TTC549 (cell line): Measurements from ENCODE around the gene VWA5B2.
"Not testable (repeated sequence)": the region's sequence is repeated elsewhere in the genome, so short reads cannot be mapped to it uniquely, and the experiment has no call there.

Source experiments
- FAIRE-seq: peaks from 2 replicates; lab custom pipeline; 2012; peaks lifted over from hg19 to GRCh38; lab: Jason Lieb, UNC

The VWA5B2 gene

DNA sequence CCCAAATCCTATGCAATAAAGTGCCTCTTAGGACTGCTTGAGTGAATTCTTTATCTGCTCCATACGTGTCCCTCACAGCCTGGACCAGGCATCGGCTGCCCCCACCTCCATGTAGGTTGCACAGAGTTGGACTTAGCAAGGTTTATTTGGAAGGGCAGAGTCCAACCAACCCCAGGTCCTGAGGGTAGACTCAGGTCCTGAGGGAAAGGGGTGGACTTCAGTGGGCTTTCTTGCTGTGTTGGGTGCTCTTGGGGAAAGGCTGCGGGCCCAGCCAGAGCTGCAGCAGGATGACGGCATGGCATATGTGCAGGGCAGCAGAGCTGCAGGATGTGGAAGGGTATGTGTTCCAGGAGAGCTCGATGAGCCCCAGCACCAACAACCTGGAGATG lies 12.9 kb downstream of the VWA5B2 start:
- FAIRE-seq, result no peak

GRCh38 chr3:184248454-184249411 lies 19.3 kb downstream of the VWA5B2 start, which contains the start of gene ALG3:
TSS of gene ALG3 (minus strand) at chr3:184248962. CDS start at chr3:184248940, 22 bp downstream.
- FAIRE-seq, result no peak

- peak; percentile 58 for FAIRE-seq
These were observed 20.2 kb downstream of the VWA5B2 start, which contains the start of gene EEF1AKMT4 for GRCh38 chr3:184249412-184250166. TSS of gene EEF1AKMT4 (plus strand) at chr3:184249672. CDS start at chr3:184249695, 23 bp downstream.

GRCh38 chr3:184250167-184250828 lies 20.9 kb downstream of the VWA5B2 start:
- no peak for FAIRE-seq

DNA sequence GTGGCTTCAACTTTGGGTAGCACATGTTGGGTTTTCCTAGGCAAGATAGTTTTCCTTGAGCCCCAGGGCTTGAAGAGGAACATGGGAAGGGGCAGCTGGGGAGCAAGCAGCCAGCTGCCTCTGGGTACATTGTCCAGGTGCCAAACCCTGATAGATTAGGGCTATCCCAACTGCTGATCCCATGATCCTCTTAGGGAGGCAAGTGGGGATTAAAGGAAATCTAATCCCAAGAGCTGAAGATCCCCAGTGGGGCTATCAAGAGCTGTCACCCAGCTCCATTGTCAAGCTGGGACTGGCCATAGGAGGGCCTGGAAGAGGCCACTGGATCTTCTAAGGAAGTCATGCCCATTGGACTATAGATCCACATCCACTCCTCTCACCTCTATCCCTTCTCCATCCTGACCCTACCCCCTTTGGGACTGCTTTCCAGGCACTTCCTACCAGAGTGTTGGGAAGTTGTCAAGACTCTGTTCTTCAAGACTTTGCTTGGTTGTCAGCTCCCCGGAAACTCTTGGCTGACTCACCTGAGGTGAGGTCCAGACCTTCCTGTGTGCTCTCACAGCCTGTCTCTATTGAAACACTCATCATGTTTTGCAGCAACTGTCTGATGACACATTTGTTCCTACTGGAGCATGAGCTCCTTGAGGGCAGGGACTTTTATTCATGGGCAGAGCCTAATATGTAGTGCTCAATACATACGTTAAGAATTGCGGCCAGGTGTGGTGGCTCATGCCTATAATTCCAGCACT lies 26.1 kb downstream of the VWA5B2 start:
- FAIRE-seq, result no peak

- no peak for FAIRE-seq
These were observed 27.9 kb downstream of the VWA5B2 start for GRCh38 chr3:184257083-184257915.

DNA sequence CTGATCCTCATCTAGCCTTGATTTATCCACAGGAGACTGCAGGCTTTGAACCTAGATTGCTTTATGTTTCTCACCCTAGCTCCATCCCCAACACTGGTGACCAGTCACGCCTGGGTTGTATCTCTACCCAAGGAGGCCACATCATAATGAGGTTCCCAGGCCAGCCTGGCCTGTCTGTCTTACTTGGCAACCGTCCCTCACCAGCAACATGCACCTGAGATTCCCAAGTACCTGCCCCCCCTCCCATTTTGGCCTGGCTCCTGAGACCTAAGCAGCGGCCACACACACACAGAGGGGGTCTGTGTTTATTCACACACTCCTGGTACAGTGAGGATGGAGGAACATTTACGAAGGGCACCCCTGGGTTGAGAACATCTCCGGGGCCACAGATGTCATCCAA lies 29.5 kb downstream of the VWA5B2 start:
- FAIRE-seq, result no peak

DNA sequence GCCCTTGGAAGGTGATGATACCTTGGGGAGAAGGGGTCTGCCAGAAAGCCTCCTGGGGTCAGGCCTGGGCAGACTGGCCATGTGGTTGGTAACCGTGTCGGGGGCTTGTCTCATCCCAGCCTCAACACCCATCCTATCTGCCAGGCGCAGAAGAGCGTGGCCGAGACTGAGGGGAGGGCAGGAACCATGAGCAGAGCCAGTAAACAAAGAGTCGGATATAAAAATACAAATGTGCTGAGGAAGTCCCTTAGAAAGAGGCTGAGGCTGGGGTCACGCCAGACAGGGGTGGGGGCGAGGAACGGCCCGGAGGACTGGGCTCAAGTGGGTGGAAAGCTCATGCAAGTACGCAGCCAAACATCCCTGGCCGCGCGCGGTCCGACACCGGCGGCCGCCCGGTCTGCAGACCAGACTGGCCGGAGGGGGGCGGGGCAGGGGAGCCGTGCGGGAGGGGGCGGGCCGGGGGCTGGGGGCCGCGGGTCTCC lies 30.1 kb downstream of the VWA5B2 start:
- no peak for FAIRE-seq

DNA sequence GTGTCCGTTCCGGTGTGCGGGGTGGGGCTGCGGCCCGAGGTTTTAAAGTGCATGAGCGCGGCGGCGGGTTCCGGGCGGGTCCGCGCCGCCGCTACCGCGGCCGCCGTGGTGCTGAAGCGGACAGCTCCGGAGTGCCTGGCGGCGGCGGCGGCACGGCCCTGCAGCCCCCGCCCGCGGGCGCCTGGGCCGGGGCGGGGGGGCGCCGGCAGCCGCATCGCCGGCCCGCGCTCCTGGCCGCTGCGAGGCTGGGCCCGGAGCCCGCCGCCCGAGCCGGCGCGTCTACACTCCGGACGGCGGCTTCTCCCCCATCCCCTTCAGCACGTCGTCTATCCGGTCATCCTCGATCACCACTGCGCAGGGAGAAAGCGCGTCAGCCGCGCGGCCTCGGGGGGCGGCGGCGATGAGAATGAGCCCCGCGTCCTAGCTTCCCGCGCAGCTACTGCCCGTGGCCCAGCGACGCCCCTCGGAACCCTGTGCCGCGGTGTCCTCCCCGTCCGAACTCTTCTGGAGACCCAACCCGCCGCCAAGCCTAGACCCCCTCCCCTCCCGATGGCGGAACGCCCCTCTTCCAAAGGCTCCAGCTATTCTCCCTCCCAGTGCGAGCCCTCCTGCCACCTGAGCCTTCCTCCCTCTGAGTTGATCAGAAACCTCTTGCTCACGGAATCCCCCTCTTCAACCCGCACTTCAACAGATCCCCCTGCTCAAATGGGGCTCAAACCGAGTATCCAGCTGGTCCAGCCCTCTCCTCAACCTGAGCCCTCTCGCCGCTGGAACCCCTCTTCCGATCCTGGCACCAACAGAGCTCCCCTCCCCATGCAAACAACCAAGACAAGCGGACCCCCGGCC lies 30.7 kb downstream of the VWA5B2 start:
- no peak for FAIRE-seq

GRCh38 chr3:184260724-184261269 lies 31.4 kb downstream of the VWA5B2 start:
- FAIRE-seq, result no peak

DNA sequence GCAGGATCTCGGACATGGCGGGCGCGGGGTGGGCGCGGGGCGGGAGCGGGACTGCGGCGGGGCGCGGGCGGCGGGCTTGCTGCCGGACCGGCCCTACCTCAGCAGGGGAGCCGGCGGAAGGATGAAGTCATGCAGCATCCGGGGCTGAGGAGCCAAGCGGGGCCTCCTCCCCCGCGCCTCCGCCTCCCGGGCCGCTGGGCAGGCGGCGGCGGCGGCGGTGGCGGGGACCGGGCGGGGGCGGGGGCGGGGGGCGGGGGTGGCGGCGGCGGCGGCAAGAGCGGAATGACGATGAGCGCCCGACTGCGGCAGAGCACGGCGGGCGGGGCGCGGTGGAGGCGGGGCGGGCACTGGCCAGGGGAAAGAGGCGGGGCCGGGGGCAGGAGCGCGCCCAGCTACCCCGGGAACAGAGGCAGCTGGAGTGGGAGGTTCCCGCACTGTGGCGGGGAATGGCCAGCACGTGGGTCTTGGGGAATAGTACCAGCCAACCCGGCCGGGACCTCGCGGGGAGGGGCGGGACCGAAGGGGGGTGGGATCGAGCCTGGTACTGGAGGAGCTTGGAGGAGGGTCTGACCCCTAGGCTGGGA lies 32.0 kb downstream of the VWA5B2 start, which contains the start of gene CAMK2N2:
Gene CAMK2N2 (minus strand): TSS at position 284 of the 584 bp plus-strand sequence. CDS start 268 bp downstream, at position 16.
- no peak for FAIRE-seq

- FAIRE-seq, result no peak
These were observed 32.7 kb downstream of the VWA5B2 start for GRCh38 chr3:184261854-184262763.

DNA sequence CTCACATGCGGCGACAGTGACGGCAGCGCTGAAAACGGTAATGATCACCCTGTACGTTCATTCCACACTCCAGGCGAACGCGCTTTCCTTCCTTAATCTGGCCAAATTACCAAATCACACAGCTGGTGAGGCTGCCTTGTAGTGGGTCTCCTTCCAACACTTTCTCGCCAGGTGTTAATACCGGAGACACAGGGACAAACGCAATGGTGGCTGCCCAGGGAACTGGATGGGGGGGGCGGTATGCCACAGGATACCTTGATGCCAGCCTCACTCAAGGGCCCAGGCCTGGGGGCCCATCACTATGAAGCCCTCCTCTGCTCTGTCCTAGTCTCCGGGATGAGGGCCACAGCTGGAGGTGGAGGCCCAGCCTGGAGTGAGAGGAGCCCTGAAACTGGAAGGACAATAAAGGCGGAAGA lies 33.4 kb downstream of the VWA5B2 start:
- FAIRE-seq, result no peak

DNA sequence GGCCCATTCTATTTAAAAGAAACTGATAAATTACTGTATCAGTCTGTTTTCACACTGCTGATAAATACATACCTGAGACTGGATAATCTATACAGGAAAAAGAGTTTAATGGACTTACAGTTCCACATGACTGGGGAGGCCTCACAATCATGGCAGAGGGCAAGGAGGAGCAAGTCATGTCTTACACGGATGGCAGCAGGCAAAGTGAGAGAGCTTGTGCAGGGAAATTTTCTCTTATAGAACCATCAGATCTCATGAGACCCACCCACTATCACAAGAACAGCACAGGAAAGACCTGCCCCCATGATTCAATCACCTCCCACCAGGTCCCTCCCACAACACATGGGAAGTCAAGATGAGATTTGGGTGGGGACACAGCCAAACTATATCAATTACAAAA lies 37.9 kb downstream of the VWA5B2 start:
- FAIRE-seq, result not testable (repeated sequence)

DNA sequence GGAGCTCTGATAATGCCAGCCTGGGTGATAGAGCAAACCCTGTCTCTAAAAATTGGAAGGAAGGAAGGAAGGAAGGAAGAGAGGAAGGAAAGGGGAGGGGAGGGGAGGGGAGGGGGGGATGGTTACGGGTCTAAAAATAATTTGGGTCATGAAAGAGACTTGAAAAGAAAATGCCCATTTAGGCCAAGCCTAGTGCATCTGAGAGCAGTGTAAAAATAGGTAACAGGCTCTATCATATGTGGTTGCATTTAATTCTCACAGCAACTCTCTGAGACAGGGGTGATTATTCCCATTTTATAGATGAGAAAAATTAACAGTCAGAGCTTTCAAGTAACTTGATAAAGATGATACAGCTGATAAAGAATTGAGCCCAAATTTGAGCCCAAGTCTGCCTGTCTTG lies 42.9 kb downstream of the VWA5B2 start:
- no peak for FAIRE-seq

DNA sequence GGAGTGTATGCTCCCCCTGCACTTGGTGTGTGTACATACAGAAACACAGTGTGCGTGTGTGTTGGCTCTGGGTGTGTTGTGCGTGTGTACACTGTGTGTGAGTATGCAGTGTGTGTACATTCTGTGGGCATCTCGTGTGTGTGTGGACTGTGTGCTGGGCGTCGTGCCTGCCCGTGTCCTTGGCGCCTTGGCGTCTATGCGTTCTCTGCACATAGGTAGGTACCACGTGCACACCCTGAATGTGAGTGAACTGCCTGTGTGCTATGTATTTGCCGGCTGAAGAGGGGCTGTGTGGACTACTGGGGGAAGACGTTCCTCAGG lies 46.0 kb downstream of the VWA5B2 start:
- no peak for FAIRE-seq

- no peak for FAIRE-seq
These were observed 46.9 kb downstream of the VWA5B2 start, which contains the start of gene ECE2 for GRCh38 chr3:184275961-184276910. TSS of gene ECE2 (plus strand) at chr3:184276022. CDS start at chr3:184276154, 132 bp downstream.
